Stimulated activated CD4-positive, alpha-beta T cell treated with anti-CD3 and anti-CD28 coated beads, Interleukin-1b, Interleukin-23, amount 100 ng/mL, for 48 hours (primary cell): ENCODE results near the gene LRP5.
"Not testable (repeated sequence)": the region's sequence is repeated elsewhere in the genome, so short reads cannot be mapped to it uniquely, and the experiment has no call there.

Experiments used
- DNase-seq: peaks from one replicate; pipeline ENCODE4 v3.0.0-alpha.2; 2020

Gene LRP5

GRCh38 chr11:68398995-68399851 lies 86.8 kb downstream of the LRP5 start:
- DNase-seq = no peak

GRCh38 chr11:68399916-68400315 lies 87.5 kb downstream of the LRP5 start:
- DNase-seq = no peak

- DNase-seq = not testable (repeated sequence)
Measured at GRCh38 chr11:68400584-68400983, 88.2 kb downstream of the LRP5 start.

- DNase-seq = no peak
Measured at GRCh38 chr11:68401856-68402255, 89.5 kb downstream of the LRP5 start.

GRCh38 chr11:68402355-68403031 lies 90.1 kb downstream of the LRP5 start:
- DNase-seq = no peak

- no peak for DNase-seq
Measured at GRCh38 chr11:68403424-68403823, 91.0 kb downstream of the LRP5 start.

- DNase-seq = no peak
Measured at GRCh38 chr11:68403831-68404230, 91.4 kb downstream of the LRP5 start.

GRCh38 chr11:68406324-68407313 lies 94.2 kb downstream of the LRP5 start:
- no peak for DNase-seq

- no peak for DNase-seq
Measured at GRCh38 chr11:68408512-68408911, 96.1 kb downstream of the LRP5 start.

GRCh38 chr11:68409748-68410344 lies 97.5 kb downstream of the LRP5 start:
- DNase-seq = no peak

- DNase-seq = no peak
Measured at GRCh38 chr11:68411501-68411991, 99.2 kb downstream of the LRP5 start.

- peak; percentile 46 for DNase-seq
Measured at GRCh38 chr11:68412593-68413475, 100.4 kb downstream of the LRP5 start.

- DNase-seq = no peak
Measured at GRCh38 chr11:68413591-68413999, 101.2 kb downstream of the LRP5 start.

GRCh38 chr11:68414496-68415221 lies 102.3 kb downstream of the LRP5 start:
- no peak for DNase-seq

- no peak for DNase-seq
Measured at GRCh38 chr11:68416070-68416578, 103.7 kb downstream of the LRP5 start.

GRCh38 chr11:68418648-68419047 lies 106.3 kb downstream of the LRP5 start:
- DNase-seq = no peak

- no peak for DNase-seq
Measured at GRCh38 chr11:68420171-68420570, 107.8 kb downstream of the LRP5 start.

GRCh38 chr11:68423481-68423880 lies 111.1 kb downstream of the LRP5 start:
- DNase-seq = no peak

- DNase-seq = no peak
Measured at GRCh38 chr11:68424101-68424632, 111.8 kb downstream of the LRP5 start.
